Vagina (tissue), 2 donors: Measurements from ENCODE around the gene STAT5A. TPM values are rescaled to one million over a fixed set of nuclear protein-coding genes. Genes with fewer than 3 reads are reported as not detected.

Experiments
- DNase-seq, 2 donors: peaks; one replicate each; pipeline ENCODE4 v3.0.0-alpha.2; 2017; ENCODE audit errors: extremely low spot score in 2 of 2
- H3K27ac ChIP-seq: fragments of 200-600 bp; sonication (generic); one replicate; pipeline ENCODE4 v1.5.1; 2019
- H3K27me3 ChIP-seq: fragments of 200-600 bp; sonication (generic); one replicate; pipeline ENCODE4 v1.5.1; 2019
- H3K36me3 ChIP-seq, 2 donors: fragments of 200-600 bp; sonication (generic); one replicate each; pipeline ENCODE4 v1.5.1; 2017 to 2019
- H3K4me1 ChIP-seq: fragments of 200-600 bp; sonication (generic); one replicate; pipeline ENCODE4 v1.5.1; 2019
- H3K4me3 ChIP-seq, 2 donors: fragments of 200-600 bp; sonication (generic); 1 replicate in 1 of 2; 2 replicates in 1 of 2; pipeline ENCODE4 v1.5.1; 2016 to 2019
- H3K9me3 ChIP-seq: fragments of 200-600 bp; sonication (generic); one replicate; pipeline ENCODE4 v1.5.1; 2019
- POLR2A ChIP-seq, 2 donors: fragments of 450-650 bp; IDR thresholded peaks; one replicate each; pipeline ENCODE4 v1.6.1; 2017; ENCODE audit warnings: antibody characterized with exemption in 2 of 2, mild to moderate bottlenecking in 2 of 2, moderate library complexity in 2 of 2
- POLR2AphosphoS5 ChIP-seq, 2 donors: sonication (generic); formaldehyde crosslinking; IDR thresholded peaks; one replicate each; pipeline ENCODE4 v1.9.0; 2017; ENCODE audit warnings: antibody characterized with exemption in 2 of 2, mild to moderate bottlenecking in 2 of 2, low read depth in 1 of 2; ENCODE audit not compliant: insufficient read depth in 1 of 2
- intact Hi-C: fragments of 100-400 bp; cut with DNase I; formaldehyde crosslinking; loops from one replicate; pipeline ENCODE4 v1.15.1; 2023
- total RNA-seq: library from RNA; depleted of rRNA; stranded (reverse); fragments of >200 nt; gene quantifications from one replicate; pipeline ENCODE4 v1.2.3, GENCODE V29; 2016
- TF ChIP-seq, protein P1 (sequence below), 3 experiments: fragments of 450-650 bp in 2 of 3; fragments of 200-600 bp in 1 of 3; sonication (generic) in 1 of 3; IDR thresholded peaks; one replicate each; pipeline ENCODE4 v1.5.1; 2017 to 2019; ENCODE audit warnings: antibody characterized with exemption in 3 of 3, mild to moderate bottlenecking in 2 of 3, moderate library complexity in 2 of 3

STAT5A gene
- total RNA-seq, 1 donor from 2014 or later, result 38.3 TPM

GRCh38 chr17:42306385-42306667 is 18.0 kb downstream of the STAT5A start:
- intact Hi-C loops, result no loop called here
- H3K27me3 ChIP-seq, result no peaks in the 10 kb centered on the region
- H3K4me3 ChIP-seq, result no peak overlapping the region
- no peak overlapping the region for H3K27ac ChIP-seq
- H3K4me1 ChIP-seq, result peaks cover 22% of the 10 kb centered on the region
- DNase-seq, result no peak
- H3K9me3 ChIP-seq, result no peaks in the 10 kb centered on the region
- TF ChIP-seq, protein P1, sequence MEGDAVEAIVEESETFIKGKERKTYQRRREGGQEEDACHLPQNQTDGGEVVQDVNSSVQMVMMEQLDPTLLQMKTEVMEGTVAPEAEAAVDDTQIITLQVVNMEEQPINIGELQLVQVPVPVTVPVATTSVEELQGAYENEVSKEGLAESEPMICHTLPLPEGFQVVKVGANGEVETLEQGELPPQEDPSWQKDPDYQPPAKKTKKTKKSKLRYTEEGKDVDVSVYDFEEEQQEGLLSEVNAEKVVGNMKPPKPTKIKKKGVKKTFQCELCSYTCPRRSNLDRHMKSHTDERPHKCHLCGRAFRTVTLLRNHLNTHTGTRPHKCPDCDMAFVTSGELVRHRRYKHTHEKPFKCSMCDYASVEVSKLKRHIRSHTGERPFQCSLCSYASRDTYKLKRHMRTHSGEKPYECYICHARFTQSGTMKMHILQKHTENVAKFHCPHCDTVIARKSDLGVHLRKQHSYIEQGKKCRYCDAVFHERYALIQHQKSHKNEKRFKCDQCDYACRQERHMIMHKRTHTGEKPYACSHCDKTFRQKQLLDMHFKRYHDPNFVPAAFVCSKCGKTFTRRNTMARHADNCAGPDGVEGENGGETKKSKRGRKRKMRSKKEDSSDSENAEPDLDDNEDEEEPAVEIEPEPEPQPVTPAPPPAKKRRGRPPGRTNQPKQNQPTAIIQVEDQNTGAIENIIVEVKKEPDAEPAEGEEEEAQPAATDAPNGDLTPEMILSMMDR (IDR thresholded peaks at IDR 0.05), result no peak
- TF ChIP-seq POLR2AphosphoS5 (IDR thresholded peaks at IDR 0.05; ENCODE audit: insufficient read depth in 1 of 2, low read depth in 1 of 2) (no peak), POLR2A (IDR thresholded peaks at IDR 0.05) (no peak)
- peaks cover 0 to 57% of the 10 kb centered on the region in 2 donors for H3K36me3 ChIP-seq

DNA sequence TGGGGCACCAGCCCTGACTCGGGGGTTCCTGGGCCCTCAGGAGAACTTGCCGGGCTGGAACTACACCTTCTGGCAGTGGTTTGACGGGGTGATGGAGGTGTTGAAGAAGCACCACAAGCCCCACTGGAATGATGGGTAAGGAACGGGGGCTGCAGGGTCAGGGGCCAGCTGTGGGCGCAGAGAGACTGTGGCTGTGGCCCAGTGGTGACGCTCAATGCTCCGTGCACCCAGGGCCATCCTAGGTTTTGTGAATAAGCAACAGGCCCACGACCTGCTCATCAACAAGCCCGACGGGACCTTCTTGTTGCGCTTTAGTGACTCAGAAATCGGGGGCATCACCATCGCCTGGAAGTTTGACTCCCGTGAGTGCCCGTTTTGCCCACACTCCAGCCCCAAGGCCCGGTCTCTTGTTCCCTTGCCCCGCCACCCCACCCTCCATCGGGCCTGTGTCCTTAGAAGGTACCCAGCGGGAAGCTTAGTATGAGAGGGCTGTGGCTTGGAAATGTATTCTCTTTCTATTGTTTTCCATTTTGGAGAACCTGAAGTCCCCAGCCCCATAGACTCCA is 19.1 kb downstream of the STAT5A start:
- H3K27me3 ChIP-seq, result no peaks in the 10 kb centered on the region
- no peak overlapping the region for H3K27ac ChIP-seq
- peaks cover 0 to 47% of the 10 kb centered on the region in 2 donors for H3K36me3 ChIP-seq
- no peaks in the 10 kb centered on the region for H3K9me3 ChIP-seq
- no peak overlapping the region for H3K4me3 ChIP-seq
- intact Hi-C loops, result no loop called here
- H3K4me1 ChIP-seq, result peaks cover 32% of the 10 kb centered on the region
- no peak for TF ChIP-seq POLR2AphosphoS5 (IDR thresholded peaks at IDR 0.05; ENCODE audit: insufficient read depth in 1 of 2, low read depth in 1 of 2)
- TF ChIP-seq, protein P1 (IDR thresholded peaks at IDR 0.05), result no peak
- no peak for TF ChIP-seq POLR2A (IDR thresholded peaks at IDR 0.05)
- no peak for DNase-seq

DNA sequence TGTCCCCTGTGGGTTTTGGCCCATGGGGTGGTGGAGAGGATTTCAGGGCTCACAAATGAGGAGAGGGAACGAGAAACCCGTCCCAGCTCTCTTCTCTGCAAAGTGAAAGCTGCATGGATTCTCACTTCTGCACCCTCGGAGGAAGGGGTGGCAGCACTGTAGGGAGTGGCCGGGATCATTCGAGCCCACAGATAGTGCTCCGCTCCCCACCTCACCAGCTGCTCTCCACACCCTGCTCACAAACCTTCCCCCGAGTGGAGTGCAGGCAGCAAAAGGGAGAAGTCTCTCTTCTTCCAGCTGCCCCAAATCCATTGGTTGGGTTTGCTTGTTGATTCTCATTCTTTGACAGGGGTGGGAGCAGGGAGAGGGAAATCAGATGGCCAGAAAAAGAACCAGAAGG is 20.1 kb downstream of the STAT5A start:
- DNase-seq, result no peak
- TF ChIP-seq, protein P1 (IDR thresholded peaks at IDR 0.05), result no peak
- TF ChIP-seq POLR2AphosphoS5 (IDR thresholded peaks at IDR 0.05; ENCODE audit: insufficient read depth in 1 of 2, low read depth in 1 of 2) (no peak), POLR2A (IDR thresholded peaks at IDR 0.05) (no peak)
- no peaks in the 10 kb centered on the region for H3K9me3 ChIP-seq
- H3K4me3 ChIP-seq, result no peak overlapping the region
- H3K27me3 ChIP-seq, result no peaks in the 10 kb centered on the region
- intact Hi-C loops, result no loop called here
- peaks cover 0 to 38% of the 10 kb centered on the region in 2 donors for H3K36me3 ChIP-seq
- peaks cover 38% of the 10 kb centered on the region for H3K4me1 ChIP-seq
- H3K27ac ChIP-seq, result peak overlapping the region; percentile 92

- intact Hi-C loops, result no loop called here
- TF ChIP-seq POLR2A (IDR thresholded peaks at IDR 0.05), result no peak
- TF ChIP-seq, protein P1 (IDR thresholded peaks at IDR 0.05), result no peak
- TF ChIP-seq POLR2AphosphoS5 (IDR thresholded peaks at IDR 0.05; ENCODE audit: insufficient read depth in 1 of 2, low read depth in 1 of 2), result no peak
- H3K4me3 ChIP-seq, result no peak overlapping the region
- no peaks in the 10 kb centered on the region for H3K27me3 ChIP-seq
- DNase-seq, result no peak
- H3K36me3 ChIP-seq, result peaks cover 0 to 31% of the 10 kb centered on the region in 2 donors
- H3K4me1 ChIP-seq, result peaks cover 38% of the 10 kb centered on the region
- H3K27ac ChIP-seq, result peak overlapping the region; percentile 92
- H3K9me3 ChIP-seq, result no peaks in the 10 kb centered on the region
Measured at GRCh38 chr17:42309142-42309541, 20.8 kb downstream of the STAT5A start.

GRCh38 chr17:42309986-42310786 is 21.9 kb downstream of the STAT5A start:
- peaks cover 38% of the 10 kb centered on the region for H3K4me1 ChIP-seq
- TF ChIP-seq, protein P1 (IDR thresholded peaks at IDR 0.05), result no peak
- TF ChIP-seq POLR2A (IDR thresholded peaks at IDR 0.05), result no peak
- TF ChIP-seq POLR2AphosphoS5 (IDR thresholded peaks at IDR 0.05; ENCODE audit: insufficient read depth in 1 of 2, low read depth in 1 of 2), result no peak

More at GRCh38 chr17:42309986-42310786, 21.9 kb downstream of the STAT5A start:
- intact Hi-C loops, result no loop called here
- H3K27ac ChIP-seq, result peak overlapping the region; percentile 92
- no peaks in the 10 kb centered on the region for H3K9me3 ChIP-seq
- DNase-seq, result no peak
- H3K27me3 ChIP-seq, result no peaks in the 10 kb centered on the region
- no peak overlapping the region for H3K4me3 ChIP-seq
- H3K36me3 ChIP-seq, result peaks cover 0 to 31% of the 10 kb centered on the region in 2 donors
